Neural cell (in vitro differentiated cells): ENCODE measurements around the gene MYO7B. TPM values are rescaled to one million over a fixed set of nuclear protein-coding genes. Genes with fewer than 3 reads are reported as not detected.

ENCODE experiments used
- H2AFZ ChIP-seq: fragments of 200-600, 300-800 bp; sonication (generic), shearing (Covaris generic); 2 replicates; pipeline ENCODE4 v1.6.0; 2014; ENCODE audit warnings: low read depth, mild to moderate bottlenecking, antibody characterized with exemption, low read length, moderate library complexity
- H3F3A ChIP-seq: fragments of 200-600 bp; shearing (Covaris generic); 2 replicates; pipeline ENCODE4 v1.6.1; 2016; ENCODE audit warnings: mild to moderate bottlenecking, moderate library complexity, mixed read lengths, antibody characterized with exemption, low read length; ENCODE audit not compliant: insufficient read depth, poor library complexity, severe bottlenecking
- H3K27ac ChIP-seq: fragments of 200-600, 300-800 bp; sonication (generic), shearing (Covaris generic); 2 replicates; pipeline ENCODE4 v1.5.1; 2014; ENCODE audit warnings: mild to moderate bottlenecking, low read length, moderate library complexity
- H3K27me3 ChIP-seq: fragments of 300-800, 200-600 bp; sonication (generic), shearing (Covaris generic); 2 replicates; pipeline ENCODE4 v1.6.0; 2014; ENCODE audit warnings: mild to moderate bottlenecking, low read depth, low read length, moderate library complexity; ENCODE audit not compliant: insufficient read depth
- H3K36me3 ChIP-seq: fragments of 300-800, 200-600 bp; sonication (generic), shearing (Covaris generic); 2 replicates; pipeline ENCODE4 v1.5.1; 2014; ENCODE audit warnings: mild to moderate bottlenecking, antibody characterized with exemption, low read length, moderate library complexity; ENCODE audit not compliant: insufficient read depth
- H3K4me2 ChIP-seq: fragments of 300-800, 200-600 bp; sonication (generic), shearing (Covaris generic); 2 replicates; pipeline ENCODE4 v1.6.0; 2014; ENCODE audit warnings: mild to moderate bottlenecking, low read length
- H3K4me3 ChIP-seq: fragments of 300-800, 200-600 bp; sonication (generic), shearing (Covaris generic); 2 replicates; pipeline ENCODE4 v1.5.1; 2014; ENCODE audit warnings: mild to moderate bottlenecking, low read length, moderate library complexity
- H3K79me2 ChIP-seq: fragments of 200-600 bp; shearing (Covaris generic); replicated peaks from 2 replicates; pipeline ENCODE4 v1.6.0; 2014; ENCODE audit warnings: mild to moderate bottlenecking, low read length, moderate library complexity; ENCODE audit not compliant: insufficient read depth
- H3K9ac ChIP-seq: fragments of 300-800, 200-600 bp; sonication (generic), shearing (Covaris generic); 2 replicates; pipeline ENCODE4 v1.6.1; 2016; ENCODE audit warnings: mild to moderate bottlenecking, low read length, mixed read lengths
- H3K9me2 ChIP-seq: fragments of 200-600 bp; shearing (Covaris generic); 2 replicates; pipeline ENCODE4 v1.6.1; 2016; ENCODE audit warnings: mild to moderate bottlenecking, low read length, mixed read lengths; ENCODE audit not compliant: insufficient read depth
- H3K9me3 ChIP-seq: fragments of 200-600, 300-800 bp; sonication (generic), shearing (Covaris generic); 2 replicates; pipeline ENCODE4 v1.6.1; 2016; ENCODE audit warnings: mild to moderate bottlenecking, mixed run types, low read length, moderate library complexity, mixed read lengths
- H4K20me1 ChIP-seq: fragments of 200-600 bp; shearing (Covaris generic); 2 replicates; pipeline ENCODE4 v1.6.1; 2016; ENCODE audit warnings: mild to moderate bottlenecking, mixed run types; ENCODE audit not compliant: insufficient read depth
- EP300 ChIP-seq: fragments of 450-650 bp; conservative IDR thresholded peaks from 2 replicates; pipeline ENCODE4 v1.6.1; 2014; ENCODE audit warnings: antibody characterized with exemption, mild to moderate bottlenecking, moderate library complexity; ENCODE audit not compliant: poor library complexity, severe bottlenecking
- EZH2 ChIP-seq: fragments of 200-600, 300-800 bp; shearing (Covaris generic), sonication (generic); IDR thresholded peaks from 2 replicates; pipeline ENCODE4 v1.6.1; 2014; ENCODE audit warnings: antibody characterized with exemption, low read length, borderline replicate concordance, mild to moderate bottlenecking; ENCODE audit not compliant: insufficient read depth, poor library complexity, severe bottlenecking
- MXI1 ChIP-seq: fragments of 450-650 bp; conservative IDR thresholded peaks from 2 replicates; pipeline ENCODE4 v1.6.1; 2014; ENCODE audit warnings: antibody characterized with exemption, mild to moderate bottlenecking; ENCODE audit not compliant: poor library complexity, severe bottlenecking
- POLR2AphosphoS5 ChIP-seq: IDR thresholded peaks from 2 replicates; pipeline ENCODE4 v1.6.1; 2012
- RAD21 ChIP-seq: fragments of 450-650 bp; conservative IDR thresholded peaks from 2 replicates; pipeline ENCODE4 v1.6.1; 2014; ENCODE audit warnings: antibody characterized with exemption, mild to moderate bottlenecking, moderate library complexity
- SMC3 ChIP-seq: fragments of 450-650 bp; conservative IDR thresholded peaks from 2 replicates; pipeline ENCODE4 v1.6.1; 2014; ENCODE audit warnings: antibody characterized with exemption, mild to moderate bottlenecking, moderate library complexity; ENCODE audit not compliant: poor library complexity
- TAF1 ChIP-seq: IDR thresholded peaks from 2 replicates; pipeline ENCODE4 v1.6.1; 2012; ENCODE audit warnings: low read depth
- polyA plus RNA-seq: library from polyadenylated mRNA; depleted of rRNA; stranded (reverse); fragments of >200 nt; gene quantifications from 2 replicates; pipeline ENCODE4 v1.2.3, GENCODE V29; 2014
- TF ChIP-seq, protein P1 (sequence below): fragments of 450-650 bp; IDR thresholded peaks from 2 replicates; pipeline ENCODE4 v1.5.1; 2014; ENCODE audit warnings: antibody characterized with exemption, mild to moderate bottlenecking, moderate library complexity; ENCODE audit not compliant: poor library complexity, severe bottlenecking

The MYO7B gene
- polyA plus RNA-seq, 1 donor from 2014 or later, result 0.16 TPM

GRCh38 chr2:127673291-127674069 lies 138.0 kb downstream of the MYO7B start:
- TF ChIP-seq RAD21, result no peak
- no peak for TF ChIP-seq EP300
- no peak for TF ChIP-seq POLR2AphosphoS5
- TF ChIP-seq, protein P1, sequence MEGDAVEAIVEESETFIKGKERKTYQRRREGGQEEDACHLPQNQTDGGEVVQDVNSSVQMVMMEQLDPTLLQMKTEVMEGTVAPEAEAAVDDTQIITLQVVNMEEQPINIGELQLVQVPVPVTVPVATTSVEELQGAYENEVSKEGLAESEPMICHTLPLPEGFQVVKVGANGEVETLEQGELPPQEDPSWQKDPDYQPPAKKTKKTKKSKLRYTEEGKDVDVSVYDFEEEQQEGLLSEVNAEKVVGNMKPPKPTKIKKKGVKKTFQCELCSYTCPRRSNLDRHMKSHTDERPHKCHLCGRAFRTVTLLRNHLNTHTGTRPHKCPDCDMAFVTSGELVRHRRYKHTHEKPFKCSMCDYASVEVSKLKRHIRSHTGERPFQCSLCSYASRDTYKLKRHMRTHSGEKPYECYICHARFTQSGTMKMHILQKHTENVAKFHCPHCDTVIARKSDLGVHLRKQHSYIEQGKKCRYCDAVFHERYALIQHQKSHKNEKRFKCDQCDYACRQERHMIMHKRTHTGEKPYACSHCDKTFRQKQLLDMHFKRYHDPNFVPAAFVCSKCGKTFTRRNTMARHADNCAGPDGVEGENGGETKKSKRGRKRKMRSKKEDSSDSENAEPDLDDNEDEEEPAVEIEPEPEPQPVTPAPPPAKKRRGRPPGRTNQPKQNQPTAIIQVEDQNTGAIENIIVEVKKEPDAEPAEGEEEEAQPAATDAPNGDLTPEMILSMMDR, result no peak
- no peak for TF ChIP-seq EZH2
- TF ChIP-seq SMC3, result no peak
- Histone ChIP-seq H3K9ac (no peak overlapping the region), H2AFZ (no peak overlapping the region), H3F3A (no peaks in the 10 kb centered on the region), H4K20me1 (no peaks in the 10 kb centered on the region), H3K36me3 (no peaks in the 10 kb centered on the region), H3K9me2 (no peaks in the 10 kb centered on the region), H3K27me3 (peaks cover 31% of the 10 kb centered on the region), H3K9me3 (no peaks in the 10 kb centered on the region), H3K27ac (no peak overlapping the region), H3K4me3 (no peak overlapping the region), H3K79me2 (no peaks in the 10 kb centered on the region), H3K4me2 (no peak overlapping the region)

GRCh38 chr2:127674241-127675209 lies 139.0 kb downstream of the MYO7B start:
- H3K4me3 ChIP-seq, result no peak overlapping the region
- no peak overlapping the region for H3K9ac ChIP-seq
- H3F3A ChIP-seq, result no peaks in the 10 kb centered on the region
- H2AFZ ChIP-seq, result no peak overlapping the region
- H4K20me1 ChIP-seq, result no peaks in the 10 kb centered on the region
- no peaks in the 10 kb centered on the region for H3K36me3 ChIP-seq
- no peaks in the 10 kb centered on the region for H3K9me2 ChIP-seq
- no peaks in the 10 kb centered on the region for H3K79me2 ChIP-seq
- no peak overlapping the region for H3K27ac ChIP-seq
- H3K27me3 ChIP-seq, result peaks cover 31% of the 10 kb centered on the region
- no peak overlapping the region for H3K4me2 ChIP-seq
- TF ChIP-seq MXI1, result no peak
- H3K9me3 ChIP-seq, result no peaks in the 10 kb centered on the region

DNA sequence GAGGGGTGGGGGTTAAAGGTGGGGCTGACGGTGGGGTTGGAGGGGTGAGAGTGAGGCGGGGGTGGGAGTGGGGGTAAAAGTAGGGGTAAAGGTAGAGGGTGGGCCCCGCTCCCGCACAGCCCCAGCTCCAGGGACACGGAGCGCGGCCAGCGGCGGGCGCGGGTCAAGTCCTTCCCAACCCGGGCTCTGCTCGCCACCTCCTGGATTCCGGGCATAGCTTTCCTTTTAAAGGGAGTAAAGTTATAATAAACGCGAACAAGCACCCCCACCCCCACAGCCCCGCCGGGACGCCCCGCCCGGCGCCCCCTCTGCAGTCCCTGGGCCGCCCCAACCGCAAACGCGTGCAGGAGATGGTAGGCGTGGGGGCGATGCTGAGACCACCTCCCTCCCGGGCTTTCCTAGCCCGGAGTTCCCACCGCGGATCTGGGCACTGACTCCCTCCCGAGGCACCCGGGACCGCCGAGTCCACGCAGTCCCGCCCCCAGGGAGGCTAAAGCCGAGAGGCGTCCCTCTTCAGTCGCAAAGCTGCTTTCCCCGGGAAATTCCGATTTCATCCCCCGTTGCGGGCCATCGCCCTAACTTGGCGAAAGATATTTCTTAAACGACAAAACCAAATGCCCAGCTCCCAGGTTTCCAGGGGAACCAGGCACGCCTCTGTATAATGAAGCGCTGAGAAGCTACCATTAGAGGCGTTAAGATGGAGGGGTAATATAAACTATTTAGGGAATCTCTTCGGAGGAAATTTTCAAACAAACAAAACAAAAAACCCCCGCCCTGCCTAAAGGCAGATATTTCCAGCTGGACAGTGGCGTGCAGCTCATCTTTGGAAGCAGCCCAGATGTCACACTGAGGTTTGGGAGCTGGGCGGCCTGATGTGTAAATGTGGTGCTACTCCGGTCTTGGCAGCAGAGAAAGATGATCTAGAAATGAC lies 140.1 kb downstream of the MYO7B start, which contains the start of gene LIMS2:
LIMS2 (minus strand) TSS at position 200 of the 931 bp plus-strand sequence. CDS start 506 bp downstream, outside the sequence.
- Histone ChIP-seq H3K4me2 (peak within 1 kb of the TSS; percentile 68), H3K36me3 (no peaks in the 10 kb centered on the region), H3K27ac (no peak within 1 kb of the TSS), H4K20me1 (no peaks in the 10 kb centered on the region), H3K27me3 (peaks cover 31% of the 10 kb centered on the region), H3F3A (no peaks in the 10 kb centered on the region), H3K9me3 (no peaks in the 10 kb centered on the region), H3K9me2 (no peaks in the 10 kb centered on the region), H3K79me2 (no peaks in the 10 kb centered on the region), H3K9ac (no peak within 1 kb of the TSS), H2AFZ (no peak within 1 kb of the TSS), H3K4me3 (peak within 1 kb of the TSS; percentile 65)
- peak; percentile 24 for TF ChIP-seq POLR2AphosphoS5
- TF ChIP-seq EZH2, result no peak
- no peak for TF ChIP-seq TAF1
- no peak for TF ChIP-seq MXI1
- TF ChIP-seq EP300, result no peak
- no peak for TF ChIP-seq RAD21
- no peak for TF ChIP-seq SMC3
